Measurements from ENCODE around the gene CLEC16A.

Gene CLEC16A

GRCh38 chr16:11060842-11061241 is 116.5 kb downstream of the CLEC16A start:
- no peak for DNase-seq (ENCODE audit: low read depth)

DNA sequence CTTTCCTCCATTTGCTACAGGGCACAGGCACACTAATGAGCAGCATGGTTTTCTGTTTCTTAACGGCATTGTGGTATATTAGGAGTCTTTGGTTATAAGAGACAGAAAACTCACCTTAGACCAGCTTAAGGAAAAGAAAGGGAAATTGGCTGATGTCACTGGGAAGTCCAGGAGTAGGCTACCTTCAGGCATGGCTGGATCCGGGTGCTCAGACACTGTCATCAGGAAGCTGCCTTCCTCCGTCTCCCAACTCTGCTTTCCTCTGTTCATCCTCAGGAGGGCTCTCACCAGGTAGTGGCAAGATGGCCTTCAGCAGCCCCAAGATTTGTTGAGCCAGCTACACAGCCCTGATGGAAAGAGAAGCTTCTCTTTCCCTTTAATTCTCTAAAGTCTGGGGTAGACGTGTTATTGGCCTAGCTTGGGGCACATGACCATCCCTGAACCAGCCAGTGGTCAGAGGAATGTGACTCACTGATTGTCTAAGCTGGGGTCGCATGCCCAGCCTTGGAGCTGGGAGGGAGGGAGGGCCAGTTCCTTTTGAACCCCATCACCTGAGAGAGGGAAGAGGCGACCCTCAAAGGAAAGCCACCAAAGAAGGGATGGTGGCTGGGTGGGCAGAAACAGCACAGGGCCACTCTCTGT is 117.4 kb downstream of the CLEC16A start:
- no peak for DNase-seq (ENCODE audit: low read depth)

DNA sequence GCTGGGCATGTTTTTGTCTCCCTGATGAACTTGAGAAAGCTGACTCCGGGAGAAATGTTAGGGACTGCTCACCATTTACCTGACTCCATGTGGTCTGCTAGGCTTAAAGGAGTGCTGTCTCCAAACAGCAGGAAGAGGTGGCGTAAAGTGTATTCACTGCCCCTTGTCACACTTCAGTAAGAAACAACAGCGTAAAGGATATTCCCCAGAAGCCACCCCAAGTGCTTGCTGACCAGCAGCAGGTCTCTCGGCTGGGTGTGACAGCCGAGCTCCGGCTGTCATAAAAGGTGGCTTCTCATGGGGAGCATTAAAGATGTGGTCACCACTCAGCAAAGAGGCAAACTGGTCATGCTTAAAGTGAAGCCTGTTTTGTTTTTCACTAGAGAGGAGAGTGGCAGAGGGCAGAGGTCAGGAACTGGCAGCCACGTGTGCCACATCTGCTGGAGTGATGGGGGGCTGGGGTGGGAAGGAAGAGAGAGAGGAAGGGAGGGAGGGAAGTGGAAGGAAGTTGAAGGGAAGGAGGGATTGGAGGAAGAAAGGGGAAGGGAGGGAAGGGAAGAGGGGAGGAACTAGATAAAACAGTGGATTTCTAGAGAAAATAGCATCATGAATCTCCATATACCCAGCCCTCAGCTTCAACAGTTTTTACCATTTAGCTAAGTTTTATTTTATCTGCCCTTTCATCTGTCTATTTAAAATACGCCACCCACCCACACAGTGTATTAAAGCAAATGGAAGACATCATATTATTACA is 119.3 kb downstream of the CLEC16A start:
- no peak for DNase-seq (ENCODE audit: low read depth)

DNA sequence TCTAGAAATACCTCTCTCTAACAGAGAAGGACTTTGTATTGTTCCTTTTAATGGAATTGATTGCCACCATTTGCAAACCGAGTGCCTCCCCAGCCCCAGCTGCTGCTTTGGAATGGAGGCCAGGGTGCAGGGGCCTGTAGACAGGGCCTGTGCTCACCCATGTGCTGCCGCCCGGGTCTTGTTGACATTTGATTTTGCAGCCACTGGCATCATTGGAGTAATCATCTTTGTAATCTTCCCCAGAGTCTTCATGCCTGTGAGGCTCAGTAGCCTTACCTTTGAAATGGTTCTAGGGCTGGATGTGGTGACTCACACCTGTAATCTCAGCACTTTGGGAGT is 119.8 kb downstream of the CLEC16A start:
- no peak for DNase-seq (ENCODE audit: low read depth)

DNA sequence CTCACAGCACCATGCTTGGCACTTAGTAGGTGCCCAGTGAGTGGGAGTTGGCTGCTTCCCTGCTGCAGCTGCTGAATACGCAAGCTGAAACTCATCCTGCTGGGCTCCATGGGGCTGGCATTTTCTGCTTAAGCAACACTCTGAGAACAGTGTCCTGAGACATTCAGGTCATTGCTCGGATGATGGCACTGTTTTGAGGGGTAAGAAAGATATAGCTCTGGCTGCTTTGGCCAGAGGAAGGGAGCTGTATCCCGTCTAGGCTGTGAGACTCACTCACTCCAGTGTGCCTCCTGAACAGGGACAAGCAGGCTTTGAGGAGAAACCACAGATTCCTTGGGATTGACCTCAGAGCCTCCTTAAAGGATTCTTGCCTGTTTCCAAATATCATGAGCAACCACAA is 120.5 kb downstream of the CLEC16A start:
- no peak for DNase-seq (ENCODE audit: low read depth)

DNA sequence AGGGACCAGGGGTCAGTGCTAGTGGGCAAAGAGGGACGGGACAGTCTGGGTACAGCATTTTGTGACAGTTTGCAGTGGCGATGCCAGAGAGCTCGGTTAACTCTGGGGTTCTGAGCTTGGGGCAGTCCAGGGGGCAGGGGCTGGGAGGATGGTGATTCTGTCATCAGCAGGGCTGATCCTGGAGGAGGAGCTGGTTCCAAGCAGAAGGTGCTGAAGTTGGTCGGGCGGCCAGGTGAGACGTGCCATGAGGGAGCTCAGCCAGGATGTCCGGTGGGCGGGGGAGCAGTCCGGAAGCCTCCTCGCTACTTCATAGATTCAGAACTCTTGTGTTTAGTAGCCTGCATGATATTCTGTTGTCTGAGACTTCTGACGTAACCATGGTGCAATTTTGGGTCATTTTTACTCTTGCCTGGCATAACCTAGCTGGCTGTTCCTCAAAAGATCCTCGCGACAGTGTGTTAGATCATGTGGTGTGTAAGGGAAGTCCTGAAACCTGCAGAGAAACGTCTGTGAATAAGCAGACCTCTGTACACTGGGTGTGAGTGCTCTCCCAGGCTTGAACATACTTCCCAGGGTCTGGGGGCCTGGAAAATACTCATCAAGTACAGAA is 122.0 kb downstream of the CLEC16A start:
- no peak for DNase-seq (ENCODE audit: low read depth)

- DNase-seq (ENCODE audit: low read depth) = no peak
These were observed 122.9 kb downstream of the CLEC16A start for GRCh38 chr16:11067266-11067665.

GRCh38 chr16:11067697-11068141 is 123.4 kb downstream of the CLEC16A start:
- no peak for DNase-seq (ENCODE audit: low read depth)

DNA sequence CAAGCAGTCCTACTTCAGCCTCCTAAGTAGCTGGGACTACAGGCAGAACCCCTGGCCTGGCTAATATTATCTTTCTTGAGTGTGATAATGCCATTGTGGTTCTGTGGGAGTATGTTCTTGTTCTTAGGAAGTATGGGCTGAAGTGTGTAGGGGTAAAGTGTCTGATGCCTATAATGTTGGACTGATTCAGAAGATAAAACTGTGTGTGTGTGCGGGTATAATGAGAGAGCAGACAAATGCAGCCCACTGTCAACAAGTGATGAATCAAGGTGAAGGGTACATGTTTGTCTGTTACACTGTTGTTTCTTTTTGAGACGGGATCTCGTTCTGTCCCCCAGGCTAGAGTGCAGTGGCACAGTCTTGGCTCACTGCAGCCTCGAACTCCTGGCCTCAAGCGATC is 127.5 kb downstream of the CLEC16A start:
- DNase-seq (ENCODE audit: low read depth) = no peak

- no peak for DNase-seq (ENCODE audit: low read depth)
These were observed 128.2 kb downstream of the CLEC16A start for GRCh38 chr16:11072420-11073153.

DNA sequence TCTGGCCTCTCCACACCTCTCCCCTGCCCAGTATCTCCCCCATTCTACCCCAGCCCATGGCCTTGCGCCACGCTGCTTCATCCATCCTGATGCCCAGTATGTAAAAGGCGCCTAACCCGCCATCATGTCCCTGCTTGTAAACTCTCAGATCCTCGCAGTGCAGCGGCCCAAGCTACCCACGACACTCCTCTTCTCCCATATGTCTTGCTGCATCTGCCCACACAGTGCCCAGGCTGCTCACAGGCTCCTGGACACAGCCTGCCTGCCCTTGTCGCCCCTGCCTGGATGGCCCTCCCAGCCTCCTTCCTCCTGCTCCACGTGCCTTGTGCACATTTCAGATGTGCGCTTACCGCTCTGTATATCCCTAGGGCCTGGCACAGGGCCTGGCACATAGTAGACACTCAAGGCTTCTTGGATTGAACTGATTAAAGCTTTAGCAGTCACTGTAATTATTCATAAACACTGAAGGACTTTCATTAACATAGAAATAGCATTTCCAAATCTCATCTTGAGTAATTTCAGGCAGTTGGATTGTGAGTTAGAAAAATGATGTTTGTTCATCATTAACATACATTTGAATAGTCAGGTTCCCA is 129.1 kb downstream of the CLEC16A start:
- no peak for DNase-seq (ENCODE audit: low read depth)

DNA sequence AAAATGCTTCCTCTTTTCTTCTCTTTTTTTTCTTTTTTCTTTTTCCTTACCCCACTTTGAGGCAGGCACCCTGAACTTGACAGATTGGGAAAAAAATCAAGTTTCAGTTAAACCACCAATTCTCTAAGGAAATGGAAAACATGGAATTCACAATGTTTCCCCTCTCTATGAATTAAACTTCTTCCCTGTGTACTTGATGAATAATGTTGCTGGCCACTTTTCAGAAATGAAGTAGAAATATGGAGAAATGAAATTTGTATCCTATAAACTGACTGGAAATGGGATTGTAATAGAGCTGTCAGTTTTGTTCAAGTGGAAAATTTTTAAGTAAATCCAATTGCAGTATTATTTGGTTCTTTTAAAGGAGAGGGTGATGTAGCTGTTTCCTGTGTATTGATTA is 129.8 kb downstream of the CLEC16A start:
- no peak for DNase-seq (ENCODE audit: low read depth)

DNA sequence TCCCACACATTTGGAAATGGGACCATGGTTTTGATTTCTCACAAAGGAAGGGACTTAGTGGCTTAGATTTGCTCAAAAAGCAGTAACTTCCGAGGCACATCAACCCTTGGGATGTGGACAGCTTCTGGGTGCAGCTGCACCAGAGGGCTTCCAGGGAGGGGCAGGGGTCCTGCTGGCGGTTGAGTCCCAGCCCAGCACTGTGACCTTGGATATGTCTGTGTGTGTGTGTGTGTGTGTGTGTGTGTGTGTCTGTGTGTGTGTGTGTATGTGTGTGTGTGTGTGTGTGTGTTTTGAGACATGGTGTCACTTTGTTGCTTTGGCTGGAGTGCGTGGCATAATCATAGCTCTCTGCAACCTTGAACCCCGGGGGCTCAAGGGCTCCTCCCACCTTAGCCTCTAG is 130.8 kb downstream of the CLEC16A start:
- DNase-seq (ENCODE audit: low read depth) = no peak

DNA sequence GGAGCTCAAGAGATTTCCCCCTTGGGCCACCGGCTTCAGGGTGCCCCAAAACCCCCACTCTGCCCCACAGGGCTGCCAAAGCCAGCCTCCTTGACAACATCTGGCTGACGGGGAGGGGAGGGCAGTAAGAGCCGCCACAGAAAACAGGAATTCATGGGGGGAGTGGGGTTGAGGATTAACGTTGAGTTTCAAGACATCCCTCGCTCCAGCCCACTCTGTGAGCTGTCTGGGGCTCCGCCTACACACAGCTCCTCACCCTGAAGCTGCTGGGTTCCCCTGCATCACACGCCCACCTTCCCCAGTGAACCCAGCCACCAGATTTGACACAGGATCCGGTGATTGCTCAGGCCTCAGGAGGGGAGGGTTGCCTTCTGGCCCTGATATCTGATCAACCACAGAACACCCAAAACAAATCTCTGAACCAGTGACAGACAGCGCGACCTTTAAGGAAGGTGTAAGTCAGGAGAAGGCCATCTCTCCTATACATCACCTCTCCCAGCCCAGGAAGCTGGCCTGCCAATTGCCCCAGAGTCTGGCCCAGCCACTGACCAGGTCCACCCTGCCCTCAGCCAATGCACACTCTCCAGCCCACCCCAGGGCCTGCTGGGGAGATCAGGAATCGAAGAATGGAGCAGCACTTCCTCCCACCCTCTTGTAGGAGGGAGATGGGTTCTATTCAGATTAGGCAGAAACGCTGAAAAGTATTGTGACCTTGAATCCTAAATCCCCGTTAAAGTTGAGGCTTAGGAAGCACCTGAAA is 132.1 kb downstream of the CLEC16A start:
- DNase-seq (ENCODE audit: low read depth) = no peak

GRCh38 chr16:11078812-11079459 is 134.6 kb downstream of the CLEC16A start:
- no peak for DNase-seq (ENCODE audit: low read depth)

GRCh38 chr16:11079652-11080187 is 135.4 kb downstream of the CLEC16A start:
- DNase-seq (ENCODE audit: low read depth) = no peak

DNA sequence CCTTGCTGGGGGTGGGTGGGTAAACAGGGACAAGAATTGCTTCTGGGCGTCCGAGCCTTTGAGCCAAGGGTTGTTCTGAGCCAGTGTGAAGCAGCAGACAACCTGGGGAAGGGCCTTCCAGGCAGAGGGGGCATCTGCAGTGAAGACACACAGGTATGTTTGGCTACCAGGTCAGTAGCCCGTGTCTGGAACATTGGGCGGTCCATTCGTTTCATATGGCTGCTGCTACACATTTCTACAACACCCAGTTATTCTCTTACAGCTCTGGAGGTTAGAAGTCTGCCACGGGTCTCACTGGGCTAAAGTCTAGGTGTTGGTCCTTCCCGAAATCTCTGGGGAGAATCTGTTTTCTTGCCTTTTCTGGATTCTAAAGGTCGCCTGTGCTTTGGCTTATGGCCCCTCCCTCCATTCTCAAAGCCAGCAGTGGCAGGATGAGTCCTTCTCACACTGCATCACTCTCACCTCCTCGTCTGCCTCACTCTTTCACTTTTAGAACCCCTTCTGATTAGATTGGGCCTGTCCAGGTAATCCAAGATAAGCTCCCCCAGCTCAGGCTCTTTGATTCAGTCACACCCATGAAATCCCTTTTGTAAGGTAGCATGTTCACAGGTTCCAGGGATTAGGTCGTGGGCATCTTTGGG is 136.1 kb downstream of the CLEC16A start:
- DNase-seq (ENCODE audit: low read depth) = no peak

- DNase-seq (ENCODE audit: low read depth) = no peak
These were observed 136.8 kb downstream of the CLEC16A start for GRCh38 chr16:11080999-11081630.

GRCh38 chr16:11082108-11082859 is 137.9 kb downstream of the CLEC16A start:
- DNase-seq (ENCODE audit: low read depth) = no peak

Data from activated T-helper 1 cell treated with Interleukin-2 at 50 U/mL for 16 hours (primary cell).